Left ventricle myocardium inferior (tissue), 1 donor: ENCODE measurements around the gene FAM163A. TPM values are rescaled to one million over a fixed set of nuclear protein-coding genes. Genes with fewer than 3 reads are reported as not detected.

Experiments used
- DNase-seq: peaks from one replicate; pipeline ENCODE4 v3.0.0-alpha.2; 2020
- H3K27ac ChIP-seq: fragments of 200-600 bp; replicated peaks from 2 replicates; pipeline ENCODE4 v1.8.0; 2021
- H3K27me3 ChIP-seq: fragments of 200-600 bp; 2 replicates; pipeline ENCODE4 v1.8.0; 2021; ENCODE audit warnings: low read depth
- H3K36me3 ChIP-seq: fragments of 200-600 bp; 2 replicates; pipeline ENCODE4 v1.8.0; 2021
- H3K4me1 ChIP-seq: fragments of 200-600 bp; 2 replicates; pipeline ENCODE4 v1.8.0; 2021
- H3K4me3 ChIP-seq: fragments of 200-600 bp; 2 replicates; pipeline ENCODE4 v1.8.0; 2021; ENCODE audit warnings: mild to moderate bottlenecking, moderate library complexity
- H3K9me3 ChIP-seq: fragments of 200-600 bp; replicated peaks from 2 replicates; pipeline ENCODE4 v1.8.0; 2021
- intact Hi-C: fragments of 100-400 bp; cut with micrococcal nuclease; formaldehyde crosslinking; loops from one replicate; pipeline ENCODE4 v1.11.0; 2022
- total RNA-seq: library from RNA; stranded (reverse); fragmentation: NEBNext Ultra II Directional; extraction: Animal tissue kit (Norgen Biotek cat#: 25700); gene quantifications from one replicate; pipeline ENCODE4 v1.2.1, GENCODE V29; 2021
- TF ChIP-seq, protein P1 (sequence below): fragments of 200-600 bp; IDR thresholded peaks from 2 replicates; pipeline ENCODE4 v1.8.0; 2021; ENCODE audit warnings: antibody characterized with exemption, mild to moderate bottlenecking, borderline replicate concordance
- donor health status: DM: no; HTN: yes; CAD: no; lungs with severe emphysema.

The FAM163A gene
- total RNA-seq, 1 donor from 2014 or later = 0.16 TPM

DNA sequence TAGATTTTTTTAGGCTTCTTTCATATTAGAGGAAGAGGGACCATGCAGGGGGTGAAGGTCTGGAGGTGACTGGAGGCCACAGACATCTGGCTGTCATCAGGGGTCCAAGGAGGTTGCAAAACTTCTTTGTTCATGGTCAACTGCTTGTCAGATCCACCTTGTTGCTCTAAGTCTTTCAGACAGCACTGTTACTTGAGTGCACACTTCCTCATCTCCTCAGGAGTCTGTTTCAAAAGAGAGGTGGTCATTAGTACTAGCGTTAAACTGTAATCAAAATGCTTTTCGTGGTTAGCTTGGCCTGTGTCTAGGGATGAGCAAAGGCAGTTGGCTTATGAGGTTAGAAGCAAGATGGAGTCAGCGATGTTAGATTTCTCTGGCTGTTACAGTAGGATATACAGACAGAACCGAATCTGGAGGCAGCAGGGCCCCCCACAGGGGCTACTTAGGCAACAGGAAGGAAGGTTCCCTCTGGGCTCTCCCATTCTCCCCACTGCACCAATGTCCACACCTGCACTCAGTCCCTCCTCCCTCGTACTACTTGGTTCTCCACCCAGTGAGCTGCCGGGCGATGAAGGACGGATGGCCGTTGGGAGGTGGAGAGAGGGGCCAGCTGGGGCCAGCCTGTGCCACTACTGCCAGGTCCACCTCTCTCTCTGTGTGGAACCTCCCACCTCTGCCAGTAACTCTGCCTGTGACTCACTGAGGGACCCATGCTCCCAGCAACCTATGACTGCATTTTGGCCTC, 77.3 kb downstream of the FAM163A start:
- peaks cover 43% of the 10 kb centered on the region for H3K4me1 ChIP-seq
- peaks cover 5% of the 10 kb centered on the region for H3K27me3 ChIP-seq
- H3K27ac ChIP-seq = no peak overlapping the region
- intact Hi-C loops = no loop called here
- H3K9me3 ChIP-seq = no peaks in the 10 kb centered on the region
- no peaks in the 10 kb centered on the region for H3K36me3 ChIP-seq
- TF ChIP-seq, protein P1, sequence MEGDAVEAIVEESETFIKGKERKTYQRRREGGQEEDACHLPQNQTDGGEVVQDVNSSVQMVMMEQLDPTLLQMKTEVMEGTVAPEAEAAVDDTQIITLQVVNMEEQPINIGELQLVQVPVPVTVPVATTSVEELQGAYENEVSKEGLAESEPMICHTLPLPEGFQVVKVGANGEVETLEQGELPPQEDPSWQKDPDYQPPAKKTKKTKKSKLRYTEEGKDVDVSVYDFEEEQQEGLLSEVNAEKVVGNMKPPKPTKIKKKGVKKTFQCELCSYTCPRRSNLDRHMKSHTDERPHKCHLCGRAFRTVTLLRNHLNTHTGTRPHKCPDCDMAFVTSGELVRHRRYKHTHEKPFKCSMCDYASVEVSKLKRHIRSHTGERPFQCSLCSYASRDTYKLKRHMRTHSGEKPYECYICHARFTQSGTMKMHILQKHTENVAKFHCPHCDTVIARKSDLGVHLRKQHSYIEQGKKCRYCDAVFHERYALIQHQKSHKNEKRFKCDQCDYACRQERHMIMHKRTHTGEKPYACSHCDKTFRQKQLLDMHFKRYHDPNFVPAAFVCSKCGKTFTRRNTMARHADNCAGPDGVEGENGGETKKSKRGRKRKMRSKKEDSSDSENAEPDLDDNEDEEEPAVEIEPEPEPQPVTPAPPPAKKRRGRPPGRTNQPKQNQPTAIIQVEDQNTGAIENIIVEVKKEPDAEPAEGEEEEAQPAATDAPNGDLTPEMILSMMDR = no peak
- DNase-seq = no peak
- no peak overlapping the region for H3K4me3 ChIP-seq

DNA sequence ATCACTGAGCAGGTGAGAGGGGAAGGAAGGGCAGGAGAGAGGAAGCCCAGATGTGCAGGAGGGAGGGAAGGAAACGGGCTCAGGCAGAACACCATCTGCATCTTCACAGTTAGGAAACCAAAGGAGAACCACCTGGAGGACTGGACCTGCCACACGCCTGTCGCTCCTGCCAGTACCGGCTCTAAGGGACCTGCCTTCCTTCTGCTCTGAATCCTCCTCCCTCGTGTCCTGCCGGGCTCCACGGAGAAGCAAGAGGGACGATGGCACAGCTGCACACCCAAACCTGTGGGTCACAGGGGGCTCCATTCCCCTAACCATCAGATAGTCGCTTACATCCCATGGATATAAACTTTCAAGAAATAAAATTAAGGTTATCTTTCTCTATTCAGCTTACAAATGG, 78.4 kb downstream of the FAM163A start:
- H3K9me3 ChIP-seq = no peaks in the 10 kb centered on the region
- H3K4me1 ChIP-seq = peaks cover 41% of the 10 kb centered on the region
- H3K27ac ChIP-seq = no peak overlapping the region
- H3K36me3 ChIP-seq = no peaks in the 10 kb centered on the region
- intact Hi-C loops = no loop called here
- H3K27me3 ChIP-seq = peaks cover 5% of the 10 kb centered on the region
- TF ChIP-seq, protein P1 = no peak
- no peak overlapping the region for H3K4me3 ChIP-seq
- no peak for DNase-seq

DNA sequence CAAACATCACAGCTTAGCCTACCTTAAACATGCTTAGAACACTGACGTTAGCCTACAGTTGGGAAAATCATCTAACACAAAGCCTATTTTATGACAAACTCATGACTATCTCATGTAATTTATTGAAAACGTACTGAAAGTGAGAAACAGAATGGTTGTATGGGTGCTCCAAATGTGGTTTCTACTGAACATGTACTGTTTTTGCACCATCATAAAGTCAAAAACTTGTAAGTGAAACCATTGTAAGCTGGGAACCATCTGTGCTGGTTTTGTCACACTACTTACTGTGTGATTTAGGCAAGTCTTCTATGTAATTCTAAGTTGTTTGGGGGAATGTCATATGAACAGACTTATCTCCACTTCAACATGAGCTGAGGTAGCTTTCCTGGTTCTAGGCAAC, 79.0 kb downstream of the FAM163A start:
- Histone ChIP-seq H3K9me3 (no peaks in the 10 kb centered on the region), H3K27me3 (peaks cover 5% of the 10 kb centered on the region), H3K4me3 (no peak overlapping the region), H3K36me3 (no peaks in the 10 kb centered on the region), H3K27ac (no peak overlapping the region), H3K4me1 (peaks cover 36% of the 10 kb centered on the region)
- no peak for DNase-seq
- TF ChIP-seq, protein P1 = no peak
- intact Hi-C loops = no loop called here

DNA sequence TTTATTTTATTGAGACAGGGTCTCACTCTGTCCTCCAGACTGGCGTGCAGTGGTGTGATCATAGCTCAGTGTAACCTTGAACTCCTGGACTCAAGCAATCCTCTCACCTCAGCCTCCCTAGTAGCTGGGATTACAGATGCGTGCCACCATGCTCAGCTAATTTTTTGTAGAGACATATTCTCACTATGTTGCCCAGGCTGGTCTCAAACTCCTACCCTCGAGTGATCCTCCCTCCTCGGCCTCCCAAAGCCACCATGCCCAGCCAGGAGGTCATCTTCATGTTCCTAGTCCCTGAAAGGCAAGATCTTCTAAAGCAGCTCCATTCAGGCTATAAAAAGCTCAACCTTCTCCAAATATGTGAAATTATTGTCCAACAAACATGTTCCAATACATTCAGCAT, 80.6 kb downstream of the FAM163A start:
- intact Hi-C loops = no loop called here
- no peak for DNase-seq
- Histone ChIP-seq H3K36me3 (no peaks in the 10 kb centered on the region), H3K9me3 (no peaks in the 10 kb centered on the region), H3K27ac (no peak overlapping the region), H3K4me3 (no peak overlapping the region), H3K4me1 (peaks cover 25% of the 10 kb centered on the region), H3K27me3 (peaks cover 3% of the 10 kb centered on the region)
- TF ChIP-seq, protein P1 = no peak

DNA sequence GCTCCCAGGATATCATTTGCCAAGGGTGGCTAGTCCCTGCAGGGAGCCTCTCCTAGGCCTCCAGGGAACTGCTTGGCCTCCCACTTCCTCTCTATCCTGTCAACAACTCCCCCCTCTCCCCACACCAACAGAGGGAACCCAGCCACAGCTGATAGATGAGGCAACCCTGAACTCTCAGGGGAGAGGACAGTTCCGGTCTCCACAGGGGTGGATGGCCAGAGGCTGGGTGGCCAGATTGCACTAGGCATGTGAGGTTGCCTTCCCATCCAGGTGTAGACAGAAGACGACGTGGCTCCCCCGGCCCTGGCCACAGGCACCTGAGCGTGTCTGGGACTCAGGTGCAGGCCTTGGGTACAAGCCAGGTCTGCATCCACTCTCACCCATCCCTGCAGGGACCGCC, 81.2 kb downstream of the FAM163A start:
- Histone ChIP-seq H3K27ac (peak overlapping the region; percentile 66), H3K36me3 (no peaks in the 10 kb centered on the region), H3K4me1 (peaks cover 25% of the 10 kb centered on the region), H3K27me3 (no peaks in the 10 kb centered on the region), H3K4me3 (no peak overlapping the region), H3K9me3 (no peaks in the 10 kb centered on the region)
- DNase-seq = no peak
- intact Hi-C loops = no loop called here
- TF ChIP-seq, protein P1 = no peak
